OCI-LY1 (cell line): ENCODE measurements around the gene CHST8.

Experiments used
- H2AFZ ChIP-seq: fragments of 200-600 bp; sonication (generic), shearing (Covaris generic); 2 replicates; pipeline ENCODE4 v1.6.0; 2014; ENCODE audit warnings: antibody characterized with exemption, mild to moderate bottlenecking, low read length
- H3F3A ChIP-seq: fragments of 200-600 bp; sonication (generic), shearing (Covaris generic); 2 replicates; pipeline ENCODE4 v1.6.0; 2014; ENCODE audit warnings: mild to moderate bottlenecking, antibody characterized with exemption, low read length, moderate library complexity; ENCODE audit not compliant: insufficient read depth
- H3K27ac ChIP-seq: fragments of 200-600 bp; sonication (generic); 2 replicates; pipeline ENCODE4 v1.5.1; 2014; ENCODE audit warnings: low read length, mixed run types, mild to moderate bottlenecking, low read depth; ENCODE audit not compliant: poor library complexity, severe bottlenecking
- H3K27me3 ChIP-seq: fragments of 200-600 bp; sonication (generic); 2 replicates; pipeline ENCODE4 v1.6.0; 2014; ENCODE audit warnings: antibody characterized with exemption, mild to moderate bottlenecking, low read length, moderate library complexity; ENCODE audit not compliant: insufficient read depth
- H3K36me3 ChIP-seq: fragments of 200-600 bp; sonication (generic); 2 replicates; pipeline ENCODE4 v1.6.1; 2014; ENCODE audit warnings: mild to moderate bottlenecking, antibody characterized with exemption, low read length, moderate library complexity, mixed read lengths; ENCODE audit not compliant: insufficient read depth
- H3K4me1 ChIP-seq: fragments of 200-600 bp; sonication (generic); 2 replicates; pipeline ENCODE4 v1.5.1; 2014; ENCODE audit warnings: mild to moderate bottlenecking, low read length, moderate library complexity; ENCODE audit not compliant: insufficient read depth, severe bottlenecking
- H3K4me2 ChIP-seq: fragments of 200-600 bp; sonication (generic), shearing (Covaris generic); 2 replicates; pipeline ENCODE4 v1.6.1; 2014; ENCODE audit warnings: low read length
- H3K4me3 ChIP-seq: fragments of 200-600 bp; sonication (generic); 2 replicates; pipeline ENCODE4 v1.5.1; 2014; ENCODE audit warnings: low read length, low read depth, mild to moderate bottlenecking, mixed read lengths; ENCODE audit not compliant: poor library complexity, severe bottlenecking
- H3K79me2 ChIP-seq: fragments of 200-600 bp; shearing (Covaris generic); 2 replicates; pipeline ENCODE4 v1.6.1; 2016; ENCODE audit warnings: mixed run types, low read length, mixed read lengths; ENCODE audit not compliant: insufficient read depth
- H3K9ac ChIP-seq: fragments of 200-600 bp; sonication (generic), shearing (Covaris generic); 2 replicates; pipeline ENCODE4 v1.6.1; 2014; ENCODE audit warnings: mild to moderate bottlenecking, low read length, mixed read lengths
- H3K9me2 ChIP-seq: fragments of 200-600 bp; sonication (generic), shearing (Covaris generic); 2 replicates; pipeline ENCODE4 v1.6.1; 2014; ENCODE audit warnings: low read depth, mild to moderate bottlenecking, low read length, mixed read lengths
- H3K9me3 ChIP-seq: fragments of 200-600 bp; shearing (Covaris generic); 2 replicates; pipeline ENCODE4 v1.6.1; 2014; ENCODE audit warnings: low read length, mixed read lengths
- H4K20me1 ChIP-seq: fragments of 200-600 bp; sonication (generic), shearing (Covaris generic); 2 replicates; pipeline ENCODE4 v1.6.0; 2016; ENCODE audit warnings: mild to moderate bottlenecking, low read length; ENCODE audit not compliant: insufficient read depth
- EZH2 ChIP-seq: fragments of 200-600 bp; sonication (generic), shearing (Covaris generic); IDR thresholded peaks from 2 replicates; pipeline ENCODE4 v1.8.0; 2017; ENCODE audit warnings: borderline replicate concordance, mixed run types, mild to moderate bottlenecking, antibody characterized with exemption, low read length, moderate library complexity, mixed read lengths
- TF ChIP-seq, protein P1 (sequence below): fragments of 200-600 bp; sonication (generic), shearing (Covaris generic); IDR thresholded peaks from 2 replicates; pipeline ENCODE4 v1.5.1; 2017; ENCODE audit warnings: mild to moderate bottlenecking, antibody characterized with exemption, low read length, moderate library complexity, mixed read lengths

Gene CHST8

DNA sequence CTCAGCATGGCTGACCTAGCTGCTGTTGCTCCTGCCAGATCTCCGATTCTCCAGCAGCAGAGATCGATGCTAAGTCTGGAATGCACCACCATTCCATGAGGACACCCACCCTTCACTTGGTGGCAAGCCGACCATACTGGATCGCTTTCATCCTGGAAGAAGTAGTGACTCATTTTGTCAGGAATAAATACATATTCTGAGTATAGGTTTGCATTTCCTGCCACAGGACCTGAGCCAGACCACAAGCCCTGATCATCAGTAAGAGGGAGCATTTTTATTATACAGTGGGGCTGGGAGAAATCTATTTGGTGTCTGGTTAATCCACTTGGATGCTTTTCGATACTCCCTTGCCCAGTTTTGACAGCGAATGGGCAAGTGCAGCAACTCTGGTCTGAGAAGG is 164.0 kb downstream of the CHST8 start:
- no peaks in the 10 kb centered on the region for H3K36me3 ChIP-seq
- no peaks in the 10 kb centered on the region for H3K27me3 ChIP-seq
- no peaks in the 10 kb centered on the region for H4K20me1 ChIP-seq
- no peak overlapping the region for H3K9ac ChIP-seq
- no peak overlapping the region for H3K4me3 ChIP-seq
- H2AFZ ChIP-seq: no peak overlapping the region
- H3F3A ChIP-seq: no peaks in the 10 kb centered on the region
- no peak overlapping the region for H3K27ac ChIP-seq
- H3K79me2 ChIP-seq: no peaks in the 10 kb centered on the region
- H3K9me2 ChIP-seq: no peaks in the 10 kb centered on the region
- no peak overlapping the region for H3K4me2 ChIP-seq
- no peaks in the 10 kb centered on the region for H3K4me1 ChIP-seq
- TF ChIP-seq, protein P1, sequence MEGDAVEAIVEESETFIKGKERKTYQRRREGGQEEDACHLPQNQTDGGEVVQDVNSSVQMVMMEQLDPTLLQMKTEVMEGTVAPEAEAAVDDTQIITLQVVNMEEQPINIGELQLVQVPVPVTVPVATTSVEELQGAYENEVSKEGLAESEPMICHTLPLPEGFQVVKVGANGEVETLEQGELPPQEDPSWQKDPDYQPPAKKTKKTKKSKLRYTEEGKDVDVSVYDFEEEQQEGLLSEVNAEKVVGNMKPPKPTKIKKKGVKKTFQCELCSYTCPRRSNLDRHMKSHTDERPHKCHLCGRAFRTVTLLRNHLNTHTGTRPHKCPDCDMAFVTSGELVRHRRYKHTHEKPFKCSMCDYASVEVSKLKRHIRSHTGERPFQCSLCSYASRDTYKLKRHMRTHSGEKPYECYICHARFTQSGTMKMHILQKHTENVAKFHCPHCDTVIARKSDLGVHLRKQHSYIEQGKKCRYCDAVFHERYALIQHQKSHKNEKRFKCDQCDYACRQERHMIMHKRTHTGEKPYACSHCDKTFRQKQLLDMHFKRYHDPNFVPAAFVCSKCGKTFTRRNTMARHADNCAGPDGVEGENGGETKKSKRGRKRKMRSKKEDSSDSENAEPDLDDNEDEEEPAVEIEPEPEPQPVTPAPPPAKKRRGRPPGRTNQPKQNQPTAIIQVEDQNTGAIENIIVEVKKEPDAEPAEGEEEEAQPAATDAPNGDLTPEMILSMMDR: no peak
- TF ChIP-seq EZH2: no peak
- H3K9me3 ChIP-seq: no peaks in the 10 kb centered on the region

DNA sequence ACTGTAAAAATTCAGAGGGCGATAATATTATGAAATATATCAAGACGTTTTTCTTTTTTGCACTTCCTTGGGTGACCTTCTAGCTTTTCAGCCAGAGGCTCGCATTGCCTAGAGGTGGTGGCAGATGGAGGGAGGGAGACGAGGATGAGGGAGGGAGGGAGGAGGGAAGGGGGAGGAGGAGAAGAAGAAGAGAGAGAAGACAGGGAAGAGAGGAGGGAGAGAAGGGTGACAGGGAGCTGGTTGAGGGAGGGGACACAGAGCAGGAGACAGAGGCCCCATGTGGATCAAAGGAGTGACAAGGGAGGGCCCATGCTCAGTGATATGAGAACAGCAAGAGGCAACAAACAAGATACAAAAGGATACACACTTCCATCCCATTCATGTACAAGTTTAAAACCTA is 166.9 kb downstream of the CHST8 start:
- no peak for TF ChIP-seq EZH2
- TF ChIP-seq, protein P1: no peak
- no peaks in the 10 kb centered on the region for H3K79me2 ChIP-seq
- H3K4me1 ChIP-seq: no peaks in the 10 kb centered on the region

DNA sequence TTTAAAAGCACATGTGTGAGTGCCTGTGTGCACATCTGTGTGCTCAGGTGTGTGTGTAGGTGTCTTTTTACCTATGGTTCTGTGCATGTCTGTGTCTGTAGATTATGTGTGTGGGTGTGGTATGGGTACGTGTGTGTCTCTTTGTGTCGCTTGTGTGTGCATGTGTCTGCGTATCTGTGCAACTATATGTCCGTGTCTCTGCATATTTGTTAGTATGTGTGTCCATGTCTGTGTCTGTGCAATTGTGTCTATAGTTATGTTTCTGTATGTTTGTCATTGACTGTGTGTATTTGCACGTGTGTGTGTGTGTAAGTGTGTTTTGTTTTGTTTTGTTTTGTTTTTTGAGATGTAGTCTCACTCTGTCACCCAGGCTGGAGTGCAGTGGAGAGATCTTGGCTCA is 167.6 kb downstream of the CHST8 start:
- H3K27me3 ChIP-seq: no peaks in the 10 kb centered on the region

More for the DNA sequence above, 166.9 kb downstream of the CHST8 start:
- H3K4me3 ChIP-seq: no peak overlapping the region
- no peaks in the 10 kb centered on the region for H3K9me2 ChIP-seq
- H3F3A ChIP-seq: no peaks in the 10 kb centered on the region
- H3K36me3 ChIP-seq: no peaks in the 10 kb centered on the region
- no peaks in the 10 kb centered on the region for H3K9me3 ChIP-seq
- H4K20me1 ChIP-seq: no peaks in the 10 kb centered on the region
- no peaks in the 10 kb centered on the region for H3K27me3 ChIP-seq
- H3K4me2 ChIP-seq: no peak overlapping the region
- no peak overlapping the region for H3K27ac ChIP-seq
- no peak overlapping the region for H3K9ac ChIP-seq
- no peak overlapping the region for H2AFZ ChIP-seq

More for the DNA sequence above, 167.6 kb downstream of the CHST8 start:
- TF ChIP-seq, protein P1: no peak
- no peak for TF ChIP-seq EZH2
- Histone ChIP-seq H4K20me1 (no peaks in the 10 kb centered on the region), H3K9me3 (no peaks in the 10 kb centered on the region), H3K79me2 (no peaks in the 10 kb centered on the region), H3K4me3 (no peak overlapping the region), H3K4me1 (no peaks in the 10 kb centered on the region), H3K9me2 (no peaks in the 10 kb centered on the region), H2AFZ (no peak overlapping the region), H3K36me3 (no peaks in the 10 kb centered on the region), H3K4me2 (no peak overlapping the region), H3K27ac (no peak overlapping the region), H3K9ac (no peak overlapping the region), H3F3A (no peaks in the 10 kb centered on the region)
